Loucy (cell line): ENCODE measurements around the gene SETX.

Experiments
- H2AFZ ChIP-seq: fragments of 200-600 bp; sonication (generic); 2 replicates; pipeline ENCODE4 v1.6.0; 2016; ENCODE audit warnings: antibody characterized with exemption, mild to moderate bottlenecking, low read length, moderate library complexity
- H3F3A ChIP-seq: fragments of 200-600 bp; 2 replicates; pipeline ENCODE4 v1.6.0; 2016; ENCODE audit warnings: antibody characterized with exemption, low read depth, mild to moderate bottlenecking
- H3K27me3 ChIP-seq: fragments of 200-600 bp; sonication (generic); 2 replicates; pipeline ENCODE4 v1.6.1; 2014; ENCODE audit warnings: low read length, mild to moderate bottlenecking; ENCODE audit not compliant: insufficient read depth, poor library complexity, severe bottlenecking
- H3K36me3 ChIP-seq: fragments of 200-600 bp; sonication (generic); 2 replicates; pipeline ENCODE4 v1.6.1; 2016; ENCODE audit warnings: low read length; ENCODE audit not compliant: insufficient read depth
- H3K4me1 ChIP-seq: fragments of 200-600 bp; sonication (generic); 2 replicates; pipeline ENCODE4 v1.5.1; 2014; ENCODE audit warnings: low read length, mild to moderate bottlenecking; ENCODE audit not compliant: insufficient read depth, poor library complexity, severe bottlenecking
- H3K4me2 ChIP-seq: fragments of 200-600 bp; sonication (generic); 2 replicates; pipeline ENCODE4 v1.6.0; 2014; ENCODE audit warnings: antibody characterized with exemption, low read length, low read depth, mild to moderate bottlenecking; ENCODE audit not compliant: poor library complexity, severe bottlenecking
- H3K4me3 ChIP-seq: fragments of 200-600 bp; sonication (generic); 2 replicates; pipeline ENCODE4 v1.5.1; 2014; ENCODE audit warnings: low read length, mild to moderate bottlenecking, mixed read lengths; ENCODE audit not compliant: poor library complexity, severe bottlenecking
- H3K79me2 ChIP-seq: fragments of 200-600 bp; sonication (generic); 2 replicates; pipeline ENCODE4 v1.6.1; 2014; ENCODE audit warnings: low read length; ENCODE audit not compliant: insufficient read depth
- H3K9ac ChIP-seq: fragments of 200-600 bp; sonication (generic); 2 replicates; pipeline ENCODE4 v1.6.0; 2014; ENCODE audit warnings: mild to moderate bottlenecking, low read depth, low read length, moderate library complexity; ENCODE audit not compliant: poor library complexity, severe bottlenecking
- H3K9me2 ChIP-seq: fragments of 200-600 bp; sonication (generic); replicated peaks from 2 replicates; pipeline ENCODE4 v1.6.1; 2016; ENCODE audit warnings: low read depth, low read length, mixed read lengths
- H3K9me3 ChIP-seq: fragments of 200-600 bp; sonication (generic); 2 replicates; pipeline ENCODE4 v1.6.1; 2014; ENCODE audit warnings: mild to moderate bottlenecking, antibody characterized with exemption, low read length, low read depth; ENCODE audit not compliant: insufficient read depth
- H4K20me1 ChIP-seq: fragments of 200-600 bp; sonication (generic); 2 replicates; pipeline ENCODE4 v1.6.0; 2014; ENCODE audit warnings: antibody characterized with exemption, low read length, mild to moderate bottlenecking; ENCODE audit not compliant: insufficient read depth, poor library complexity, severe bottlenecking
- CTCF ChIP-seq: fragments of 200-600 bp; sonication (generic); conservative IDR thresholded peaks from 2 replicates; pipeline ENCODE4 v1.5.1; 2014; ENCODE audit warnings: mild to moderate bottlenecking, antibody characterized with exemption, low read length
- EZH2phosphoT487 ChIP-seq: fragments of 200-600 bp; IDR thresholded peaks from 2 replicates; pipeline ENCODE4 v1.6.1; 2018; ENCODE audit warnings: antibody characterized with exemption, mild to moderate bottlenecking, moderate library complexity, borderline replicate concordance

Gene SETX

DNA sequence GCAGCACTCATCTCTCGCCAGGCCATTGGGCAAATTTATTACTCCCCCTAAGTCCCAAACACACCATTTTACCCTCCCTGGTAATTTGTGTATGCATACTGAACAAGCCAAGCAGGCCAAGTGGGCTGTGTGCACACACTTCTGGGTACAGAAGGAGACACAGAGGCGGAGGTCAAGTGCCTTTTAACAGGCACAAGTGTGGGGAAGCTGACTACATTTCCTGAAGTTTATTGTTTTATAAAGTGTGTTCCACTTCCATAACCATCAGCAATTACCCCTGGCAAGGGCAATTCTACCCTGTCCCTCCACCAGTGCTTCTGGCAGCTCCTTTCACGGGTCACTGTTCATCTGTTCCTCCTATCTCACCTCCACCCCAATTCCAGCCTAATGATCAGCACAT lies 93.9 kb downstream of the SETX start:
- H3K4me2 ChIP-seq, result no peak overlapping the region
- no peaks in the 10 kb centered on the region for H3K79me2 ChIP-seq
- no peaks in the 10 kb centered on the region for H3K9me3 ChIP-seq
- no peaks in the 10 kb centered on the region for H3K9me2 ChIP-seq
- peaks cover 14% of the 10 kb centered on the region for H3K4me1 ChIP-seq
- TF ChIP-seq CTCF (no peak), EZH2phosphoT487 (no peak)
- no peak overlapping the region for H3K4me3 ChIP-seq
- no peak overlapping the region for H3K9ac ChIP-seq
- peaks cover 34% of the 10 kb centered on the region for H3K36me3 ChIP-seq
- H3K27me3 ChIP-seq, result no peaks in the 10 kb centered on the region
- no peaks in the 10 kb centered on the region for H4K20me1 ChIP-seq
- no peaks in the 10 kb centered on the region for H3F3A ChIP-seq
- no peak overlapping the region for H2AFZ ChIP-seq

GRCh38 chr9:132250324-132251262 lies 104.2 kb downstream of the SETX start:
- Histone ChIP-seq H3K9ac (no peak overlapping the region), H3K4me1 (peaks cover 6% of the 10 kb centered on the region), H3K36me3 (no peaks in the 10 kb centered on the region), H3K9me3 (no peaks in the 10 kb centered on the region), H3K9me2 (no peaks in the 10 kb centered on the region), H4K20me1 (no peaks in the 10 kb centered on the region), H2AFZ (no peak overlapping the region), H3F3A (no peaks in the 10 kb centered on the region), H3K27me3 (no peaks in the 10 kb centered on the region), H3K4me2 (no peak overlapping the region), H3K4me3 (no peak overlapping the region), H3K79me2 (no peaks in the 10 kb centered on the region)
- TF ChIP-seq EZH2phosphoT487 (no peak), CTCF (no peak)

DNA sequence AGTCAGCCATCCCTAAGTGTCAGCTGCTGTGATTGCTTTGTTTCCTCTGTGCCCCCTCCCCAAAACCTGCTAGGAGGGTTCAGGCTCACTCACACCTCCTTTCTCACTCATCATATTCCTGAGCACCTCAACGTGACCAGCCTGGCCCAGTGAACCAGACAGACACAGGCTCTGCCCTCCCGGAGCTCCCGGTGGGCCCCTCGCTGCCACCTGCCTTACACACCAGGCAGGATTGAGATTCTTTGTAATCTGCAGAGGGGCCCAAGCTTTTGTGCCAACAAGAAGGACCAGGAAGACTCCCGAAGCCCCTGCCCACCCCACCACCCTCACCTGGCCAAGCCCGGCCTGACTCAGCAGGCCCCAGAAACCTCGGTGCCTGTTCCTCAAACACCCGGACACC lies 105.1 kb downstream of the SETX start:
- no peaks in the 10 kb centered on the region for H3K36me3 ChIP-seq
- H3K27me3 ChIP-seq, result no peaks in the 10 kb centered on the region
- H3K4me3 ChIP-seq, result no peak overlapping the region
- H4K20me1 ChIP-seq, result no peaks in the 10 kb centered on the region
- H3K9me2 ChIP-seq, result no peaks in the 10 kb centered on the region
- H2AFZ ChIP-seq, result no peak overlapping the region
- H3K4me2 ChIP-seq, result no peak overlapping the region
- no peaks in the 10 kb centered on the region for H3F3A ChIP-seq
- no peak overlapping the region for H3K9ac ChIP-seq
- no peaks in the 10 kb centered on the region for H3K79me2 ChIP-seq
- TF ChIP-seq CTCF (no peak), EZH2phosphoT487 (no peak)
- H3K4me1 ChIP-seq, result peaks cover 7% of the 10 kb centered on the region
- H3K9me3 ChIP-seq, result no peaks in the 10 kb centered on the region
